HepG2 (cell line): ENCODE data around the gene APBB2. TPM values are rescaled to one million over a fixed set of nuclear protein-coding genes. Genes with fewer than 3 reads are reported as not detected.

Experiments used
- ATAC-seq: fragments of 200-7000 bp; cut with Tn5 transposase; 3 replicates; pipeline ENCODE4 v1.9.1; 2020; ENCODE audit warnings: mild to moderate bottlenecking, moderate library complexity
- BruUV-seq: library from RNA; stranded (reverse); fragments of 400-500 nt; replicated peaks from 2 replicates; lab custom pipeline; 2021; lab: Mats Ljungman, UMichigan
- CTCF ChIA-PET: fragments of 300-600 bp; formaldehyde crosslinking; extraction: SDS; loops from one replicate; lab custom pipeline; 2021; ENCODE audit warnings: low total read pairs, inconsistent platforms, low intra/inter-chr PET ratio; lab: Yijun Ruan, JAX
- POLR2A ChIA-PET: fragments of 350-600 bp; sonication (Branson Sonifier 250); formaldehyde crosslinking; loops from one replicate; lab custom pipeline; 2020; ENCODE audit warnings: antibody characterized with exemption, inconsistent platforms; lab: Yijun Ruan, JAX
- DNase-seq: peaks from one replicate; pipeline ENCODE4 v3.0.0-alpha.2; 2015; ENCODE audit warnings: low spot score
- FAIRE-seq: peaks from 3 replicates; lab custom pipeline; 2011; peaks lifted over from hg19 to GRCh38; lab: Jason Lieb, UNC
- H2AFZ ChIP-seq: one replicate; pipeline ENCODE4 v1.6.1; 2011; ENCODE audit warnings: low read length, inconsistent platforms
- H3K27ac ChIP-seq: fragments of 300-600 bp; 3 replicates; pipeline ENCODE4 v1.8.0; 2011; ENCODE audit warnings: mixed run types, mild to moderate bottlenecking, mixed read lengths, low read length, inconsistent platforms; ENCODE audit not compliant: insufficient read depth; ENCODE audit errors: extremely low read length
- H3K27me3 ChIP-seq, 2 experiments: fragments of 200-600 bp in 1 of 2; 2 replicates in 1 of 2; 3 replicates in 1 of 2; pipeline versions ENCODE4 v1.6.0 to v1.8.0; 2011; ENCODE audit warnings: low read length in 2 of 2, mild to moderate bottlenecking in 2 of 2, moderate library complexity in 2 of 2, inconsistent platforms in 1 of 2; ENCODE audit not compliant: insufficient read depth in 2 of 2, control insufficient read depth in 1 of 2
- H3K36me3 ChIP-seq, 2 experiments: fragments of 200-600 bp in 1 of 2; replicated peaks in 1 of 2; 2 replicates in 1 of 2; 3 replicates in 1 of 2; pipeline versions ENCODE4 v1.5.1 to v1.8.0; 2011; ENCODE audit warnings: low read length in 2 of 2, inconsistent platforms in 1 of 2; ENCODE audit not compliant: insufficient read depth in 2 of 2, control insufficient read depth in 1 of 2
- H3K4me1 ChIP-seq: 2 replicates; pipeline ENCODE4 v1.5.1; 2012; ENCODE audit warnings: low read length, inconsistent platforms; ENCODE audit not compliant: insufficient read depth
- H3K4me2 ChIP-seq: 2 replicates; pipeline ENCODE4 v1.6.0; 2011; ENCODE audit warnings: low read depth, low read length, inconsistent platforms
- H3K4me3 ChIP-seq, 3 experiments: fragments of 200-600 bp in 1 of 3; sonication (generic), shearing (Covaris generic) in 1 of 3; replicated peaks in 1 of 3; 2 replicates each; pipeline ENCODE4 v1.5.1; 2011 to 2016; ENCODE audit warnings: low read length in 3 of 3, inconsistent platforms in 2 of 3, low read depth in 2 of 3, mild to moderate bottlenecking in 2 of 3, control low read depth in 1 of 3, mixed read lengths in 1 of 3; ENCODE audit not compliant: insufficient read depth in 1 of 3
- H3K79me2 ChIP-seq: one replicate; pipeline ENCODE4 v1.6.1; 2011; ENCODE audit warnings: low read length, inconsistent platforms; ENCODE audit not compliant: insufficient read depth
- H3K9ac ChIP-seq: 2 replicates; pipeline ENCODE4 v1.6.0; 2011; ENCODE audit warnings: mild to moderate bottlenecking, low read depth, low read length, inconsistent platforms; ENCODE audit not compliant: insufficient read depth
- H3K9me3 ChIP-seq: 2 replicates; pipeline ENCODE4 v1.5.1; 2012; ENCODE audit warnings: mild to moderate bottlenecking, low read length
- H4K20me1 ChIP-seq: 2 replicates; pipeline ENCODE4 v1.6.0; 2011; ENCODE audit warnings: inconsistent platforms, mild to moderate bottlenecking, low read length, moderate library complexity; ENCODE audit not compliant: insufficient read depth
- AHR ChIP-seq: IDR thresholded peaks from 2 replicates; pipeline ENCODE4 v1.6.1; 2018; ENCODE audit warnings: missing genetic modification reagents, missing compliant biosample characterization
- FIP1L1 ChIP-seq: fragments of 200-400 bp; formaldehyde crosslinking; IDR thresholded peaks from 2 replicates; pipeline ENCODE4 v1.6.1; 2018; ENCODE audit warnings: low read depth, mild to moderate bottlenecking, low read length, moderate library complexity, borderline replicate concordance; ENCODE audit not compliant: insufficient read depth
- NCOR1 ChIP-seq: fragments of 200-600 bp; sonication (generic); IDR thresholded peaks from 2 replicates; pipeline ENCODE4 v1.7.0; 2017; ENCODE audit warnings: antibody characterized with exemption, low read length, borderline replicate concordance
- NR0B2 ChIP-seq: sonication (generic); formaldehyde crosslinking; IDR thresholded peaks from 2 replicates; pipeline ENCODE4 v1.4.0; 2020; ENCODE audit warnings: mild to moderate bottlenecking, missing genetic modification reagents
- SETDB1 ChIP-seq: sonication (generic); formaldehyde crosslinking; IDR thresholded peaks from 2 replicates; pipeline ENCODE4 v1.5.1; 2020; ENCODE audit warnings: missing genetic modification reagents, mild to moderate bottlenecking, borderline replicate concordance
- WGBS: methylation state at CpG from one replicate; pipeline ENCODE4 v1.1.6; 2017; ENCODE audit warnings: low lambda C conversion rate; 5-methylcytosine and 5-hydroxymethylcytosine counted together
- in situ Hi-C: cut with HindIII; loops from 2 replicates; pipeline ENCODE4 v1.10.0; 2017; ENCODE audit warnings: low pct_unique_long_range_greater_than_20kb; ENCODE audit not compliant: extremely low pct_ligation_motif_present
- intact Hi-C: fragments of 100-400 bp; cut with micrococcal nuclease; formaldehyde crosslinking; loops from one replicate; pipeline ENCODE4 v1.10.0; 2022; ENCODE audit not compliant: unreplicated experiment
- polyA plus RNA-seq, 8 experiments: library from polyadenylated mRNA; depleted of rRNA in 3 of 8; stranded (reverse) in 7 of 8; unstranded in 1 of 8; fragments of >200 nt; fragmentation: Illumina TruSeq in 4 of 8; extraction: Trizol in 4 of 8; gene quantifications; 2 replicates each; pipeline versions ENCODE4 v1.2.1 to v1.2.3, GENCODE V29; 2011 to 2016; ENCODE audit warnings: low read depth in 4 of 8, missing spikeins in 1 of 8, mixed read lengths in 1 of 8; ENCODE audit not compliant: insufficient read depth in 1 of 8
- total RNA-seq, 5 experiments: library from RNA; depleted of rRNA; stranded (reverse); fragments of >200 nt; fragmentation: Illumina TruSeq; extraction: Trizol; gene quantifications; 2 replicates each; pipeline ENCODE4 v1.2.3, GENCODE V29; 2016; ENCODE audit warnings: low read depth in 1 of 5
- TF ChIP-seq, protein P1 (sequence below): sonication (generic); formaldehyde crosslinking; IDR thresholded peaks from 2 replicates; pipeline ENCODE4 v1.5.1; 2020; ENCODE audit warnings: mild to moderate bottlenecking, missing genetic modification reagents

APBB2 gene
- total and polyA plus RNA-seq, 2 of the 13 experiments (the other 11 are each of a cell fraction or from before 2014, with no cell fraction given) = 11.7 to 17.0 TPM

DNA sequence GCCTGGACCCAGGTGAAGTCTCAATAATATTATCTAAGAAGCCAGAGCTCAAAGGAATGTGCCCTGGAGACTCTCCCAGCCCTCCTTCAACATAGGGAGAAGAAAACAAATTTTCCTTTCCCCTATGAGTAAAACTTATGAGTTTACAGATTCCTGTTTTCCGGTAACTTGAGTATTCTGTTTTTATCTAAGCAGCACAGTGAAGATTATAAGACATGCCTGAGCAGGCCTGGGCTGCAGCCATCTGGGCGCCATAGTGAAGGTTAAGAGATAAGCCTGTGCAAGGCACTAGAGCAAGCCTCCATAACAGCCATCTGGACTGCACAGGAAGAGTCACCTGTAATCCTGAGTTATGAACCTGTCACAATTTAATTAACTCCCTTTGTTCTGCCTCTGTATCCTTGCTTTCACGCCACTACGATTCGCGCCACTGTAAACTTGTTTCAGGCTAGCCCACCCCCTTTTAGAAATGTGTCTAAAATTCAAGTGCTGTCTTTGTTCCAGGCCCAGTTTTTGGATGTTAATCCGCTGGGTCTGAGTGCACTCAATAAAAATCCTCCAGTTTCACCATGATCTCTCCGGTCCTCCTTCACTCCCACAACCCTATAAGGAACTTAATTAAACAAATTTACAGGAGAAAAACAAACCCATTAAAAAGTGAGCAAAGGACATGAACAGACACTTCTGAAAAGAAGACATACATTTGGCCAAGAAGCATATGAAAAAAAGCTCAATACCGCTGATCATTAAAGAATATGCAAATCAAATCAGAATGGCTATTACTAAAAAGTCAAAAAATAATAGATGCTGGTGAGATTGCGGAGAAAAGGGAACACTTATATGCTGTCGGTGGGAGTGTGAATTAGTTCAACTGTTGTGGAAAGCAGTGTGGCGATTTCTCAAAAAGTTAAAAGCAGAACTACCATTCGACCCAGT, 189.5 kb downstream of the APBB2 start:
- Histone ChIP-seq H3K4me1 (no peaks in the 10 kb centered on the region), H3K4me3 (no peak overlapping the region), H3K9ac (no peak overlapping the region), H3K36me3 (no peaks in the 10 kb centered on the region), H3K9me3 (peaks cover 41% of the 10 kb centered on the region), H3K27me3 (no peaks in the 10 kb centered on the region), H3K79me2 (no peaks in the 10 kb centered on the region), H3K27ac (no peak overlapping the region), H3K4me2 (no peak overlapping the region), H4K20me1 (no peaks in the 10 kb centered on the region), H2AFZ (no peak overlapping the region)
- intact Hi-C loops = no loop called here
- DNase-seq (no peak), FAIRE-seq (no peak), ATAC-seq (no peak)
- 97% methylated on average over 13 of the region's 13 CpGs for WGBS
- ChIA-PET CTCF (no interaction called here), POLR2A (no interaction called here)
- TF ChIP-seq NR0B2 (CRISPR knock-in tag) (no peak), FIP1L1 (no peak), NCOR1 (no peak), AHR (no peak), SETDB1 (CRISPR knock-in tag) (peak; percentile 74; the same call in 1 of the 2 replicates)
- TF ChIP-seq, protein P1, sequence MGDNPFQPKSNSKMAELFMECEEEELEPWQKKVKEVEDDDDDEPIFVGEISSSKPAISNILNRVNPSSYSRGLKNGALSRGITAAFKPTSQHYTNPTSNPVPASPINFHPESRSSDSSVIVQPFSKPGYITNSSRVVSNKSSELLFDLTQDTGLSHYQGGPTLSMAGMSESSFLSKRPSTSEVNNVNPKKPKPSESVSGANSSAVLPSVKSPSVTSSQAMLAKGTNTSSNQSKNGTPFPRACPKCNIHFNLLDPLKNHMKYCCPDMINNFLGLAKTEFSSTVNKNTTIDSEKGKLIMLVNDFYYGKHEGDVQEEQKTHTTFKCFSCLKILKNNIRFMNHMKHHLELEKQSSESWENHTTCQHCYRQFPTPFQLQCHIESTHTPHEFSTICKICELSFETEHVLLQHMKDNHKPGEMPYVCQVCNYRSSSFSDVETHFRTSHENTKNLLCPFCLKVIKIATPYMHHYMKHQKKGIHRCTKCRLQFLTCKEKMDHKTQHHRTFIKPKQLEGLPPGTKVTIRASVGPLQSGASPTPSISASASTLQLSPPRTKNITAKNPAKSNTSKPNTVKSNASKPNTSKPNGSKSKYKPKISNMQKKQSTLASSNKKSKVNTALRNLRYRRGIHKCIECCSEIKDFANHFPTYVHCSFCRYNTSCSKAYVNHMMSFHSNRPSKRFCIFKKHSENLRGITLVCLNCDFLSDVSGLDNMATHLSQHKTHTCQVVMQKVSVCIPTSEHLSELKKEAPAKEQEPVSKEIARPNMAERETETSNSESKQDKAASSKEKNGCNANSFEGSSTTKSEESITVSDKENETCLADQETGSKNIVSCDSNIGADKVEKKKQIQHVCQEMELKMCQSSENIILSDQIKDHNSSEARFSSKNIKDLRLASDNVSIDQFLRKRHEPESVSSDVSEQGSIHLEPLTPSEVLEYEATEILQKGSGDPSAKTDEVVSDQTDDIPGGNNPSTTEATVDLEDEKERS = no peak
- BruUV-seq = no TSS peak
- in situ Hi-C loops = no loop called here
